Panc1 (cell line): Measurements from ENCODE around the gene ACACA.

Experiments used
- POLR2AphosphoS5 ChIP-seq: IDR thresholded peaks from 2 replicates; pipeline ENCODE4 v1.6.1; 2012; ENCODE audit warnings: mild to moderate bottlenecking, low read depth, low read length, moderate library complexity
- SIN3A ChIP-seq: IDR thresholded peaks from 2 replicates; pipeline ENCODE4 v1.6.1; 2012; ENCODE audit warnings: low read depth, mild to moderate bottlenecking, low read length, moderate library complexity, borderline replicate concordance; ENCODE audit not compliant: insufficient read depth
- TCF7L2 ChIP-seq: IDR thresholded peaks from 2 replicates; pipeline ENCODE4 v1.6.1; 2011; ENCODE audit warnings: mild to moderate bottlenecking, low read depth, low read length, inconsistent platforms
- TF ChIP-seq, protein P1 (sequence below): fragments of 450-650 bp; IDR thresholded peaks from 2 replicates; pipeline ENCODE4 v1.5.1; 2017; ENCODE audit warnings: mild to moderate bottlenecking

DNA sequence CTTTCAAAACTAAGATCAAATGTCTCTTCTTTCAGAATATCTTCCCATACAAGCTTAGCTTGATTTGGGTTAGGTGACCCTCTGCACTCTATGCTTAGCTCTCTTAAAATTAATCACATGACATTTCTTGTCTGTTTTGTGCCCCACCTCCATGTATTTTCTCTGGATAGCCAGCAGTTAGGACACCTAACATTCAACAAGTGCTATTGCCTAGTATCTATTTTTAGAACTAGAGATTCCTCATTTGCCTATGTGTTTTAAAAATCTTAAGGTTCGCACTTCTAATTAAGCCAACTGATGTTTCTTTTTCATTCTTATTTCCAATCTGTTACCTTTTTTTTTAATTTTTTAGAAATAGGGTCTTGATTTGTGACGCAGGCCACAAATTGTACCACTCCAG lies 160.6 kb downstream of the ACACA start:
- TF ChIP-seq, protein P1, sequence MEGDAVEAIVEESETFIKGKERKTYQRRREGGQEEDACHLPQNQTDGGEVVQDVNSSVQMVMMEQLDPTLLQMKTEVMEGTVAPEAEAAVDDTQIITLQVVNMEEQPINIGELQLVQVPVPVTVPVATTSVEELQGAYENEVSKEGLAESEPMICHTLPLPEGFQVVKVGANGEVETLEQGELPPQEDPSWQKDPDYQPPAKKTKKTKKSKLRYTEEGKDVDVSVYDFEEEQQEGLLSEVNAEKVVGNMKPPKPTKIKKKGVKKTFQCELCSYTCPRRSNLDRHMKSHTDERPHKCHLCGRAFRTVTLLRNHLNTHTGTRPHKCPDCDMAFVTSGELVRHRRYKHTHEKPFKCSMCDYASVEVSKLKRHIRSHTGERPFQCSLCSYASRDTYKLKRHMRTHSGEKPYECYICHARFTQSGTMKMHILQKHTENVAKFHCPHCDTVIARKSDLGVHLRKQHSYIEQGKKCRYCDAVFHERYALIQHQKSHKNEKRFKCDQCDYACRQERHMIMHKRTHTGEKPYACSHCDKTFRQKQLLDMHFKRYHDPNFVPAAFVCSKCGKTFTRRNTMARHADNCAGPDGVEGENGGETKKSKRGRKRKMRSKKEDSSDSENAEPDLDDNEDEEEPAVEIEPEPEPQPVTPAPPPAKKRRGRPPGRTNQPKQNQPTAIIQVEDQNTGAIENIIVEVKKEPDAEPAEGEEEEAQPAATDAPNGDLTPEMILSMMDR: no peak
- TF ChIP-seq POLR2AphosphoS5 (no peak), SIN3A (no peak), TCF7L2 (no peak)
